Measurements from ENCODE around the gene EVA1C.
"Not testable (repeated sequence)": the region's sequence is repeated elsewhere in the genome, so short reads cannot be mapped to it uniquely, and the experiment has no call there.

The EVA1C gene

GRCh38 chr21:32523988-32524719 is 111.6 kb downstream of the EVA1C start:
- peaks cover 12% of the 10 kb centered on the region for H3K4me1 ChIP-seq (ENCODE audit: insufficient read depth, low read length)
- no peak overlapping the region for H3K4me3 ChIP-seq (ENCODE audit: low read length)
- H3K36me3 ChIP-seq (ENCODE audit: insufficient read depth, low read length) = no peaks in the 10 kb centered on the region
- H3K27me3 ChIP-seq (ENCODE audit: insufficient read depth, low read length) = no peaks in the 10 kb centered on the region
- no peaks in the 10 kb centered on the region for H3K9me3 ChIP-seq (ENCODE audit: insufficient read depth, low read depth, low read length)
- peak overlapping the region; percentile 24 for H3K27ac ChIP-seq (ENCODE audit: low read depth, low read length)
- WGBS = 68% methylated on average over 7 of the region's 8 CpGs
- H3K9ac ChIP-seq (ENCODE audit: low read depth, low read length) = no peak overlapping the region

DNA sequence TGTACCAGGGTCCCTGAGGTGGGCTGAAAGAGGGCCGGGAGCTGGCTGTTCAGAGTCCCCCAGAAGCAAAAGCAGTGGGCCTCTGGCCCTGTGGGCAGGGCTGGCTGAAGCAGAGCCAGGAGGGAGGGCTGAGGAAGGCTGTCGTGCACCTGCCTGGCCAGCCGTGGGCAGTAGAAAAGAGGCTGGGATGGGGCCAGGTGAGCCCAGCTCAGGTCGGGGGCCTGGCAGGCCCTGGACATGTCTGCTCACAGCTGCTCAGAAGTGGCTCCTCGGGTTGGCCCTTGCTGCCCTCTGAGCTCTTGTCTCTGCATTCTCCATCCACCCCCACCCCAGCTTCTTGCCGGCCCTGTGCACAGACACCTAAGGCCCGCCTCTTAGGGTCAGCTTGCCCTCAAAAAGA is 112.8 kb downstream of the EVA1C start:
- Histone ChIP-seq H3K9ac (ENCODE audit: low read depth, low read length) (peak overlapping the region; percentile 1; the same call in 1 of the 2 replicates), H3K4me1 (ENCODE audit: insufficient read depth, low read length) (peaks cover 12% of the 10 kb centered on the region), H3K27me3 (ENCODE audit: insufficient read depth, low read length) (no peaks in the 10 kb centered on the region), H3K27ac (ENCODE audit: low read depth, low read length) (no peak overlapping the region), H3K36me3 (ENCODE audit: insufficient read depth, low read length) (no peaks in the 10 kb centered on the region), H3K9me3 (ENCODE audit: insufficient read depth, low read depth, low read length) (no peaks in the 10 kb centered on the region; the same call in 1 of the 2 replicates), H3K4me3 (ENCODE audit: low read length) (no peak overlapping the region)
- 81% methylated on average over 7 of the region's 7 CpGs for WGBS

DNA sequence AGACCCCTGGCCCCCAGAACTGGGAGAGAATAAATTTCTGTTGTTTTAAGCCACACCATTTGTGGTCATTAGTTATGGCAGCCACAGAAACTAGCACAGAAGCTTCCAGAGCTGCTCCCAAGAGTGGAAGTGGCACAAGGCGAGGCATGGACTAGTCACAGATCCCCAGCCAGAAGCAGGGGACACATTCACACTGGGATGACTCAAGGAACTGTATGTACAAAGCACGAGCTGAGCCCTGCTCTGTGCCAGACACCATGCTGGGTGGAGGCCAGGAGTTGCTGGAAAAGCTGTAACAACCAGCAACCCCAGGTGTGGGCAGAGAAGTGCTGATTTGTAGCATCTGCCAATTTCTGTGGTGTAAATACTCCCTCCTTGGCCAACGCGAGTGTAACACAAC is 117.2 kb downstream of the EVA1C start:
- H3K4me1 ChIP-seq (ENCODE audit: insufficient read depth, low read length) = 0 out of 2 replicates have a peak, but pooled peaks cover under 1% of the 10 kb centered on the region
- 75% methylated on average over 4 of the region's 4 CpGs for WGBS
- no peaks in the 10 kb centered on the region for H3K36me3 ChIP-seq (ENCODE audit: insufficient read depth, low read length)

GRCh38 chr21:32530809-32531208 is 118.3 kb downstream of the EVA1C start:
- H3K9ac ChIP-seq (ENCODE audit: low read depth, low read length); H3K27ac ChIP-seq (ENCODE audit: low read depth, low read length); H3K9me3 ChIP-seq (ENCODE audit: insufficient read depth, low read depth, low read length); H3K36me3 ChIP-seq (ENCODE audit: insufficient read depth, low read length); H3K27me3 ChIP-seq (ENCODE audit: insufficient read depth, low read length); H3K4me1 ChIP-seq (ENCODE audit: insufficient read depth, low read length); H3K4me3 ChIP-seq (ENCODE audit: low read length): not testable (repeated sequence)
- 83% methylated on average over 7 of the region's 7 CpGs for WGBS

More for the DNA sequence above, 117.2 kb downstream of the EVA1C start:
- Histone ChIP-seq H3K9me3 (ENCODE audit: insufficient read depth, low read depth, low read length) (no peaks in the 10 kb centered on the region; the same call in 1 of the 2 replicates), H3K9ac (ENCODE audit: low read depth, low read length) (no peak overlapping the region), H3K27ac (ENCODE audit: low read depth, low read length) (no peak overlapping the region), H3K27me3 (ENCODE audit: insufficient read depth, low read length) (no peaks in the 10 kb centered on the region), H3K4me3 (ENCODE audit: low read length) (no peak overlapping the region)

DNA sequence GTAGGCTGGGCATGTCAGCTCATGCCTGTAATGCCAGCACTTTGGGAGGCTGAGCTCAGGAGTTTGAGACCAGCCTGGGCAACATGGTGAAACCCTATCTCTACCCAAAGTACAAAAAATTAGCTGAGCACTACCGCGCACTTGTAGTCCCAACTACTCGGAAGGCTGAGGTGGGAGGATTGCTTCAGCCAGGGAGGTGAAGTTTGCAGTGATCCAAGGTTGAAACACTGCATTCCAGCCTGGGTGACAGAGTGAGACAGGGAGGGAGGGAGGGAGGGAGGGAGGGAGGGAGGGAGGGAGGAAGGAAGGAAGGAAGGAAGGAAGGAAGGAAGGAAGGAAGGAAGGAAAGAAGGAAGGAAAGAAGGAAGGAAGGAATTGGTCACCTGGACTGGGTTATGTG is 119.1 kb downstream of the EVA1C start:
- H3K4me3 ChIP-seq (ENCODE audit: low read length); H3K27ac ChIP-seq (ENCODE audit: low read depth, low read length): not testable (repeated sequence)
- WGBS = 100% methylated on average over 3 of the region's 3 CpGs

GRCh38 chr21:32532636-32533035 is 120.1 kb downstream of the EVA1C start:
- H3K4me3 ChIP-seq (ENCODE audit: low read length) = no peak overlapping the region
- WGBS = 94% methylated on average over 6 of the region's 6 CpGs

More for the DNA sequence above, 119.1 kb downstream of the EVA1C start:
- H3K27me3 ChIP-seq (ENCODE audit: insufficient read depth, low read length); H3K9ac ChIP-seq (ENCODE audit: low read depth, low read length); H3K9me3 ChIP-seq (ENCODE audit: insufficient read depth, low read depth, low read length); H3K4me1 ChIP-seq (ENCODE audit: insufficient read depth, low read length); H3K36me3 ChIP-seq (ENCODE audit: insufficient read depth, low read length): not testable (repeated sequence)

DNA sequence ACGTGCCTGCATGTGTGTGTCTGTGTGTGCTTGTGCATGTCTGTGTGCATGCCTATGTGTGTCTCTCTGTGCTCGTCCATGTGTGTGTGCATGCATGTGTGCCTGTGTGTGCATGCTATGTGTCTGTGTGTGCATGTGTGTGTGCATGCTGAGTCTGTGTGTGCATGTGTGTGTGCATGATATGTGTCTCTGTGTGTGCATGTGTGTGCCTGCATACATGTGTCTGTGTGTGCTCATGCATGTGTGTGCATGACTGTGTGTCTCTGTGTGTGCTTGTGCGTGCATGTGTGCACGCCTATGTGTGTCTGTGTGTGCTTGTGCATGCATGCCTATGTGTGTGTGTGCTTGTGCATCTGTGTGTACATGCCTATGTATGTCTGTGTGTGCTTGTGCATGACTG is 120.5 kb downstream of the EVA1C start:
- H3K4me1 ChIP-seq (ENCODE audit: insufficient read depth, low read length) = no peaks in the 10 kb centered on the region
- 93% methylated on average over 4 of the region's 4 CpGs for WGBS
- no peak overlapping the region for H3K27ac ChIP-seq (ENCODE audit: low read depth, low read length)
- H3K4me3 ChIP-seq (ENCODE audit: low read length) = no peak overlapping the region
- H3K9me3 ChIP-seq (ENCODE audit: insufficient read depth, low read depth, low read length) = no peaks in the 10 kb centered on the region; the same call in 1 of the 2 replicates
- no peaks in the 10 kb centered on the region for H3K27me3 ChIP-seq (ENCODE audit: insufficient read depth, low read length)
- no peaks in the 10 kb centered on the region for H3K36me3 ChIP-seq (ENCODE audit: insufficient read depth, low read length)
- no peak overlapping the region for H3K9ac ChIP-seq (ENCODE audit: low read depth, low read length)

More at GRCh38 chr21:32532636-32533035, 120.1 kb downstream of the EVA1C start:
- H3K4me1 ChIP-seq (ENCODE audit: insufficient read depth, low read length) = no peaks in the 10 kb centered on the region
- H3K27ac ChIP-seq (ENCODE audit: low read depth, low read length) = no peak overlapping the region
- no peaks in the 10 kb centered on the region; the same call in 1 of the 2 replicates for H3K9me3 ChIP-seq (ENCODE audit: insufficient read depth, low read depth, low read length)
- H3K36me3 ChIP-seq (ENCODE audit: insufficient read depth, low read length) = no peaks in the 10 kb centered on the region
- no peak overlapping the region for H3K9ac ChIP-seq (ENCODE audit: low read depth, low read length)
- H3K27me3 ChIP-seq (ENCODE audit: insufficient read depth, low read length) = no peaks in the 10 kb centered on the region

- Histone ChIP-seq H3K9ac (ENCODE audit: low read depth, low read length) (no peak overlapping the region), H3K27me3 (ENCODE audit: insufficient read depth, low read length) (no peaks in the 10 kb centered on the region), H3K9me3 (ENCODE audit: insufficient read depth, low read depth, low read length) (no peaks in the 10 kb centered on the region; the same call in 1 of the 2 replicates), H3K4me1 (ENCODE audit: insufficient read depth, low read length) (peaks cover 2% of the 10 kb centered on the region), H3K4me3 (ENCODE audit: low read length) (no peak overlapping the region), H3K27ac (ENCODE audit: low read depth, low read length) (no peak overlapping the region), H3K36me3 (ENCODE audit: insufficient read depth, low read length) (no peaks in the 10 kb centered on the region)
- 98% methylated on average over 7 of the region's 7 CpGs for WGBS
Measured at GRCh38 chr21:32533611-32534010, 121.1 kb downstream of the EVA1C start.

GRCh38 chr21:32534113-32534512 is 121.6 kb downstream of the EVA1C start:
- peaks cover 6% of the 10 kb centered on the region for H3K4me1 ChIP-seq (ENCODE audit: insufficient read depth, low read length)
- H3K27me3 ChIP-seq (ENCODE audit: insufficient read depth, low read length) = no peaks in the 10 kb centered on the region
- no peaks in the 10 kb centered on the region for H3K36me3 ChIP-seq (ENCODE audit: insufficient read depth, low read length)
- H3K9ac ChIP-seq (ENCODE audit: low read depth, low read length) = no peak overlapping the region
- H3K9me3 ChIP-seq (ENCODE audit: insufficient read depth, low read depth, low read length) = no peaks in the 10 kb centered on the region; the same call in 1 of the 2 replicates
- no peak overlapping the region for H3K4me3 ChIP-seq (ENCODE audit: low read length)
- WGBS = 92% methylated on average over 8 of the region's 8 CpGs
- no peak overlapping the region for H3K27ac ChIP-seq (ENCODE audit: low read depth, low read length)

- H3K9me3 ChIP-seq (ENCODE audit: insufficient read depth, low read depth, low read length) = no peaks in the 10 kb centered on the region
- WGBS = 96% methylated on average over 6 of the region's 7 CpGs
Measured at GRCh38 chr21:32535612-32536011, 123.1 kb downstream of the EVA1C start.

GRCh38 chr21:32537569-32537881 is 125.0 kb downstream of the EVA1C start:
- H3K4me3 ChIP-seq (ENCODE audit: low read length) = no peak overlapping the region
- WGBS = 96% methylated on average over 3 of the region's 3 CpGs
- no peak overlapping the region for H3K9ac ChIP-seq (ENCODE audit: low read depth, low read length)
- H3K27me3 ChIP-seq (ENCODE audit: insufficient read depth, low read length) = no peaks in the 10 kb centered on the region
- no peaks in the 10 kb centered on the region for H3K9me3 ChIP-seq (ENCODE audit: insufficient read depth, low read depth, low read length)
- peaks cover 6% of the 10 kb centered on the region for H3K4me1 ChIP-seq (ENCODE audit: insufficient read depth, low read length)
- no peaks in the 10 kb centered on the region for H3K36me3 ChIP-seq (ENCODE audit: insufficient read depth, low read length)
- H3K27ac ChIP-seq (ENCODE audit: low read depth, low read length) = no peak overlapping the region

More at GRCh38 chr21:32535612-32536011, 123.1 kb downstream of the EVA1C start:
- H3K36me3 ChIP-seq (ENCODE audit: insufficient read depth, low read length) = no peaks in the 10 kb centered on the region
- H3K27me3 ChIP-seq (ENCODE audit: insufficient read depth, low read length) = no peaks in the 10 kb centered on the region
- no peak overlapping the region for H3K27ac ChIP-seq (ENCODE audit: low read depth, low read length)
- no peak overlapping the region for H3K9ac ChIP-seq (ENCODE audit: low read depth, low read length)
- H3K4me1 ChIP-seq (ENCODE audit: insufficient read depth, low read length) = peaks cover 6% of the 10 kb centered on the region
- H3K4me3 ChIP-seq (ENCODE audit: low read length) = no peak overlapping the region

Measured in HUES64 (cell line).